ENCODE data around the gene C10orf95. TPM values are rescaled to one million over a fixed set of nuclear protein-coding genes. Genes with fewer than 3 reads are reported as not detected.

C10orf95 gene
- total and polyA plus RNA-seq, 2 experiments from 2014 or later, result 0.69 to 1.1 TPM

- H3K9me2 ChIP-seq (ENCODE audit: insufficient read depth), result no peaks in the 10 kb centered on the region
- Mint-ChIP-seq H3K4me3 (no peak overlapping the region), H3K36me3 (ENCODE audit: low read depth) (no peaks in the 10 kb centered on the region), H3K4me1 (no peaks in the 10 kb centered on the region), H3K27ac (no peak overlapping the region), H3K9me3 (no peaks in the 10 kb centered on the region), H3K27me3 (ENCODE audit: insufficient read depth, low read depth, poor library complexity) (no peaks in the 10 kb centered on the region)
- no peak overlapping the region for H3K27ac ChIP-seq (ENCODE audit: low read depth)
- TF ChIP-seq POLR2AphosphoS5 (IDR thresholded peaks at IDR 0.05; ENCODE audit: low read depth) (no peak), EZH2 (IDR thresholded peaks at IDR 0.05; ENCODE audit: low read depth, unreplicated experiment) (no peak), ZNF462 (CRISPR knock-in tag; IDR thresholded peaks at IDR 0.05) (no peak), CREB1 (CRISPR knock-in tag; IDR thresholded peaks at IDR 0.05; ENCODE audit: low read depth) (no peak), ZNF331 (CRISPR knock-in tag; IDR thresholded peaks at IDR 0.05; ENCODE audit: low read depth) (no peak), STAT1 (IDR thresholded peaks at IDR 0.05; ENCODE audit: unreplicated experiment) (no peak), ETS1 (IDR thresholded peaks at IDR 0.05) (no peak)
- ATAC-seq, result no peak
- H3K4me1 ChIP-seq (ENCODE audit: insufficient read depth), result no peaks in the 10 kb centered on the region; the same call in 1 of the 2 replicates
- no peak for DNase-seq (ENCODE audit: low spot score)
- H3K27me3 ChIP-seq (ENCODE audit: insufficient read depth), result no peaks in the 10 kb centered on the region
- H3K36me3 ChIP-seq (ENCODE audit: insufficient read depth), result no peaks in the 10 kb centered on the region
- H3K4me2 ChIP-seq, result no peak overlapping the region
- peaks cover 82% of the 10 kb centered on the region for H3K79me2 ChIP-seq (replicated peaks; ENCODE audit: insufficient read depth)
- H4K20me1 ChIP-seq (replicated peaks; ENCODE audit: insufficient read depth), result peaks cover 58% of the 10 kb centered on the region
- 0 out of 2 replicates have a peak, but pooled peaks cover 3% of the 10 kb centered on the region for H3F3A ChIP-seq (replicated peaks; ENCODE audit: low read depth)
- no peak overlapping the region for H3K4me3 ChIP-seq
- H2AFZ ChIP-seq, result no peak overlapping the region
These were observed 46.2 kb upstream of the C10orf95 start for GRCh38 chr10:102497545-102497944.
